Cardiac septum (tissue), 1 donor: ENCODE measurements around the gene WNK4. TPM values are rescaled to one million over a fixed set of nuclear protein-coding genes. Genes with fewer than 3 reads are reported as not detected.
"Not testable (repeated sequence)": the region's sequence is repeated elsewhere in the genome, so short reads cannot be mapped to it uniquely, and the experiment has no call there.

Experiments
- DNase-seq: peaks from one replicate; pipeline ENCODE4 v3.0.0-alpha.2; 2020; ENCODE audit warnings: low spot score
- intact Hi-C: fragments of 100-400 bp; cut with DNase I; formaldehyde crosslinking; loops from one replicate; pipeline ENCODE4 v1.14.0; 2022
- total RNA-seq: library from RNA; stranded (reverse); fragmentation: NEBNext Ultra II Directional; extraction: Animal tissue kit (Norgen Biotek cat#: 25700); gene quantifications from one replicate; pipeline ENCODE4 v1.2.1, GENCODE V29; 2021
- donor health status: DM: no; HTN: no; CAD: no.

WNK4 gene
- total RNA-seq, 1 donor from 2014 or later, result not detected

GRCh38 chr17:42767512-42767911, 12.9 kb upstream of the WNK4 start:
- intact Hi-C loops, result no loop called here
- no peak for DNase-seq

- intact Hi-C loops, DNase-seq: not testable (repeated sequence)
Observed at GRCh38 chr17:42768006-42768405, 12.4 kb upstream of the WNK4 start.

GRCh38 chr17:42769964-42770363, 10.4 kb upstream of the WNK4 start:
- intact Hi-C loops, DNase-seq: not testable (repeated sequence)

GRCh38 chr17:42772945-42773289, 7.5 kb upstream of the WNK4 start:
- intact Hi-C loops, result no loop called here
- DNase-seq, result no peak

GRCh38 chr17:42773290-42774035, 6.9 kb upstream of the WNK4 start, which contains the start of gene VPS25:
TSS of gene VPS25 (plus strand) at chr17:42773449. CDS start at chr17:42773476, 27 bp downstream.
- intact Hi-C loops, result no loop called here
- DNase-seq, result peak; percentile 92

- no peak for DNase-seq
- intact Hi-C loops, result no loop called here
Observed at GRCh38 chr17:42774066-42774745, 6.2 kb upstream of the WNK4 start.

- intact Hi-C loops, result no loop called here
- DNase-seq, result no peak
Observed at GRCh38 chr17:42775534-42776098, 4.8 kb upstream of the WNK4 start.

- DNase-seq, result no peak
- intact Hi-C loops, result no loop called here
Observed at GRCh38 chr17:42778570-42778969, 1.8 kb upstream of the WNK4 start.

GRCh38 chr17:42779304-42779935, 990 bp upstream of the WNK4 start:
- intact Hi-C loops, result no loop called here
- DNase-seq, result no peak

- no peak for DNase-seq
- intact Hi-C loops, result no loop called here
Observed at GRCh38 chr17:42780851-42781638, 635 bp downstream of the WNK4 start.

- intact Hi-C loops, result no loop called here
- DNase-seq, result no peak
Observed at GRCh38 chr17:42781639-42782165, 1.3 kb downstream of the WNK4 start.

- DNase-seq, result no peak
- intact Hi-C loops, result no loop called here
Observed at GRCh38 chr17:42782166-42783061, 2.0 kb downstream of the WNK4 start.

GRCh38 chr17:42783062-42783790, 2.8 kb downstream of the WNK4 start:
- no peak for DNase-seq
- intact Hi-C loops, result no loop called here

- intact Hi-C loops, result no loop called here
- no peak for DNase-seq
Observed at GRCh38 chr17:42783791-42784138, 3.4 kb downstream of the WNK4 start.

GRCh38 chr17:42784409-42784808, 4.0 kb downstream of the WNK4 start:
- DNase-seq, result no peak
- intact Hi-C loops, result no loop called here

GRCh38 chr17:42784811-42785592, 4.6 kb downstream of the WNK4 start:
- intact Hi-C loops, result no loop called here
- DNase-seq, result no peak

- no peak for DNase-seq
- intact Hi-C loops, result no loop called here
Observed at GRCh38 chr17:42787266-42787665, 6.9 kb downstream of the WNK4 start.
